Measurements from ENCODE around the gene LRRC37B.
"Not testable (repeated sequence)": the region's sequence is repeated elsewhere in the genome, so short reads cannot be mapped to it uniquely, and the experiment has no call there.

Gene LRRC37B

DNA sequence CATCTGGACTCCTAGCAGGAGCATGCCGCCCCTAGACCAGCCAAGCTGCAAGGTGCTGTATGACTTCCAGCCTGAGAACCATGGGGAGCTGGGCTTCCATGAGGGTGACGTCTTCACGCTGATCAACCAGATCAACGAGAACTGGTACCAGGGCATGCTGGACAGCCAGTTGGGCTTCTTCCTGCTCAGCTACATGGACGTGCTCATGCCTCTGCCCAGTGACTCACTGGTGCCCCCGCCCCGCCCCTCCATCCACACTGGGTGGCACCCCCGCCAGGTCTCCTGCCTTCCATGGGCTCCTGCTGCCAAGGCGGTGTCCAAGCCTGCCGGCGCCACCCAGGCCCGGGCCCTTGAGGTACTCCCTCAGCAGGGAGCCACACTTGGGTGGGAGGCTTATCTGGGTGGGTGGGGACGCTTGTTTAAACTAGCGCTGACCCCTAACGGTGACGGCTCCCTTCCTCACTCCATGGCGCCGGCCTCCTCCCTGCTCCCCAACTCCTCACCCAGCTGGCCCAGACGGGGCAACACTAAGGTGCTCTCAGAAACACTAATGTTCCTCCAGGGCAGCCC is 34.2 kb downstream of the LRRC37B start:
- in situ Hi-C loops (cut with MboI; ENCODE audit: low sequenced_read_pairs), result not testable (repeated sequence)

DNA sequence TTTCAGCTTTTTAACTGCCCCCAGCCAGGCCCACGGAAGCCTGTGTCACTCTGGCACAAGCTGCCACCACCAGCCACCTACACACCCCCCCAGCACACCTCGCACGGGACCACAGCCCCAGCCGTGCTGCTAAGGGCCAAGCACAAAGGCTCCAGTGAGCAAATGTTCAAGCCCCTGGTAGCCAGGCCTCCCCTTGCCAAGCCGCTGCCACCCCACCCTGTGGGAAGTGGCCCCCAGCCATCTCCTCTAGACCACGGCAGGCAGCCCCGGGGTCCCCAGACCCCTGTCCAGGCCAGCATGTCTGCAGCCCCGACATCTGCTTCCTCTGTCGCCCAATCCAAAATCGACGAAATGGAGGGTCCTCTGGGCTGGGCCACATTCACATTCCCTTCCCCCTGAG is 35.1 kb downstream of the LRRC37B start:
- in situ Hi-C loops (cut with MboI; ENCODE audit: low sequenced_read_pairs), result not testable (repeated sequence)

DNA sequence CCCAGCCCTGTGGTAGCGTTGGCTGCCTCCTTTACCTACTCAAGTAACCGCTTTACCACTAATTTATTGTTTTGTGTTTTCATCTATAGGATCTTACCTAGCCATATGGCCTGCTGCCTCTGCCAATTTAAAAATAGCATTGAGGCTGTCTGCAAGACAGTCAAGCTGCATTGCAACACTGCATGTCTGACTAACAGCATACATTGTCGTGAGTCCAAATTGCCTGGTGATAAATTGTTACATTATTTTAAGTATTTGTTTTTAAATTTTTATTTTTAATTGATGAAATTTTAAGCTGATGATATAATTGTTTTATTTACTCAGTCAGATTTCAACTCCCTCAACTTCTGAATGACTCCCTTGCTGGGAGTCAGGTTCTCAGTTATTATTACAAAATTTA is 38.4 kb downstream of the LRRC37B start:
- in situ Hi-C loops (cut with MboI; ENCODE audit: low sequenced_read_pairs), result not testable (repeated sequence)

GRCh38 chr17:32047663-32048062 is 40.5 kb downstream of the LRRC37B start:
- in situ Hi-C loops (cut with MboI; ENCODE audit: low sequenced_read_pairs), result not testable (repeated sequence)

DNA sequence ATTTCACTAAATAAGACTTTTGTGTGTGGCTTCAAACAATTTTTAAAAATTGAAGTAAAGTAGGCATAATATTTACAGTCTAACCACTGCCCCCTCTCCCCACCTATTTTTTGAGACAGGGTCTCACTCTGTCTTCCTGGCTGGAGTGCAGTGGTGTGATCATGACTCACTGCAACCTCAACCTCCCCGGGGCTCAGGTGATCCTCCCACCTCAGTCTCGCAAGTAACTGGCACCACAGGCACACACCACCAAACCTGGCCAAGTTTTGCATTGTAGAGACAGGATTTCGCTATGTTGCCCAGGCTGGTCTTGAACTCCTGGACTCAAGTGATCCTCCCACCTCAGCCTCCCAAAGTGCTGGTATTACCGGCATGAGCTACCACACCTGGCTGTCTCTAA is 47.8 kb downstream of the LRRC37B start:
- in situ Hi-C loops (cut with MboI; ENCODE audit: low sequenced_read_pairs), result not testable (repeated sequence)

DNA sequence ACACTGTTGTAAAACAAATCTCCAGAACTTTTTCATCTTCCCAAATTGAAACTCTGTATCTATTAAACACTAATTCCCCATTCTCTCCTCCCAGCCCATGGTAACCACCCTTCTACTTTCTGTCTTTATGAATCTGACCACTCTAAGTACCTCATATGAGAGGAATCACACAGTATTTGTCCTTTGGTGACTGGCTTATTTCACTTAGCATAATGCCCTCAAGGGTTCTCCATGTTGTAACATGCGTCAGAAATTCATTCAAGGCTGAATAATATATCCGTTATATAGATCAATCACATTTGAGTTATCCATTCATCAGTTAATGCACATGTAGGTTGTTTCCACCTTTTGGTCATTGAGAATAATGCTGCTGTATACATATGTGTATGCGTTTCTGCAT is 48.2 kb downstream of the LRRC37B start:
- in situ Hi-C loops (cut with MboI; ENCODE audit: low sequenced_read_pairs), result not testable (repeated sequence)

DNA sequence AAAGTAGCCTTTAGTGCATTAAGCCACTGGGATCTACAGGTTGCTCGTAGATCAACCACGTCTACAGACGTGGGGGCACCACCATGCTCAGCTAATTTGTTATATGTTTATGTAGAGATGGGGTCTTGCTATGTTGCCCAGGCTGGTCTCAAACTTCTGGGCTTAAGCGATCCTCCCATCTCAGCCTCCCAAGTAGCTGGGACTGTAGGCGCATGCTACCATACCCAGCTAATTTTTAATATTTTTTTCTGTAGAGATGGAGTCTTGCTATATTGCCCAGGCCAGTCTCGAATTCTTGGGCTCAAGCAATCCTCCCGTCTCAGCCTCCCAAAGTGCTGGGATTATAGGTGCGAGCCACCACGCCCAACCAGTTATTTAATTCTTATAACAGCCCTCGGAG is 49.3 kb downstream of the LRRC37B start:
- in situ Hi-C loops (cut with MboI; ENCODE audit: low sequenced_read_pairs), result not testable (repeated sequence)

GRCh38 chr17:32057460-32058105 is 50.4 kb downstream of the LRRC37B start:
- in situ Hi-C loops (cut with MboI; ENCODE audit: low sequenced_read_pairs), result not testable (repeated sequence)

- in situ Hi-C loops (cut with MboI; ENCODE audit: low sequenced_read_pairs), result not testable (repeated sequence)
These were observed 53.5 kb downstream of the LRRC37B start for GRCh38 chr17:32060695-32061094.

DNA sequence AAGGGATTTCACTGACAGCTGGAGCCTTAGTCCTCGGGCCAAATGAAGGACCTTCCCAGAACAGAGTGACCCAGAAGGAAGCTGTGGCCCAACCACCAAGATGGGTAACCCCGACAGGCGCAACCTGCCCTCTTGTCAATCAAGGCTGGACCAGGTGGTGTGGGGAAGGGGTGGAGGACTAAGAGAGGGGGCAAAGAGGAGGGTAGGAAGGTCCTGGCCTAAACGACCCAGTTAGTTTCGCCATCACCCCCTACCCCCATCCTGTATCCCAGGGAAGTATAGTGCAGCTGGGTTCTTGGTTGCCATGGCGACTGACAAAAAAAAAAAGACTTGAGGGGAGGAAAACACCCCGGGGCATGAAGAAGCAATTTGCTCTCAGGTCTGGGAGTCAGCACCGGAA is 54.7 kb downstream of the LRRC37B start:
- in situ Hi-C loops (cut with MboI; ENCODE audit: low sequenced_read_pairs), result not testable (repeated sequence)

GRCh38 chr17:32064091-32064490 is 56.9 kb downstream of the LRRC37B start:
- in situ Hi-C loops (cut with MboI; ENCODE audit: low sequenced_read_pairs), result not testable (repeated sequence)

DNA sequence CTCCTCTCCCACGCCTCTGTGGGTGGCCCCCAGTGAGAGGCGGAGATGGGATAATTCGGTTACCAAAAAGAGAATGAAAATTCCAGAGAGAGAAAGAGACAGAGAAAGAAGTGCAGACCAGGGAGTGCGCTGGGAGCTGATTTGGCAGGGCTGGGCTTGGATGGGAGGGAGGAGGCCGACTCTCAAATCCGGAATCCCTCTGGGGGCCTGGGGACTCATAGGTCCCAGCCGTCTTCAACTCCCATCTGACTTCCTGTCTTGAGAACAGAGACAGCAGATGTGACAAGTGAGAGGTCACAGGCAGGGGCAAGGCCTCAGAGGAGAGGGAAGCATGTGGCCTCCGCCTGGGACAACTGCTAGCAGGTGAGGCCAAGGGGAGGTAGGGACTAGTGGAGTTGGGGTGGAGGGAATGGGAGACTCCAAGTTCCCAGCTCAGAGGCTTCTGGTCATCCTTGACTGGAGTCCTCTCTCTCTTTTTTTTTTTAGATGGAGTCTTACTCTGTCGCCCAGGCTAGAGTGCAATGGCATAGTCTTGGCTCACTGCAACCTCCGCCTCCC is 59.0 kb downstream of the LRRC37B start:
- in situ Hi-C loops (cut with MboI; ENCODE audit: low sequenced_read_pairs), result not testable (repeated sequence)

DNA sequence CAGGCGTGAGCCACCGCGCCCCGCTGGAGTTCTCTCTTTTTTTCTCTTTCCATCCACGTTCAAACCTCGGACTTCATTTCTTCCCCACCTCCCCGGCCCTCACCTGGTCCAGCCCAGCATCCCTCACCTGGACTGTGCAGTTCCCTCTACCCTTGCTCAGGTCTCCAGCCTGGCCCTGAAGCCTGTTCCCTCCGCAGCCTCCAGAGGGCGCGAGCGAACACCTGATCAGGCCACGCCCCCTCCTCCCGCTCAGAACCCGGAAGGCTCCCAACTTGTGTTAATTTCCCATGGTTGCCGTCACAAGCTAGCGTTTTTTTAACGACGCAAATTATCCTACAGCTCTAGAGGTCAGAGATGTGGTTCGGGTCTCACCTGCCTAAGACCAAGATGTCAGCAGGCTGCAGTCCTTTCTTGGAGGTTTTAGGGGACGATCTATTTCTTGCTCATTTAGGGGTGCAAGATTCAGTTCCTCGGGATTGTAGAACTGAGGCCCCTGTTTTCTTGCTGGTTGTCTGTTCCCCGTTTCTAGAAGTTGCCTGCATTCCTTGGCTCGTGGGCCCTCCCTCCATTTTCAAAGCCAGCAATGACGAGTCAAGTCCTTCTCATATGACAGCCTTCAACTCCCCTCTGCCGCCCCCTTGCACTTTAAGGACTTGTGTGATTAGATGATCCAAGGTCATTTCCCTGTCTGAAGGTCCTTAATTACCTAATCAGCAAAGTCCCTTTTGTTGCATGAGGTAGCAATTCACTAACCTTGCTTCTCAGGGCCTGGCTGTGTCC is 59.9 kb downstream of the LRRC37B start:
- in situ Hi-C loops (cut with MboI; ENCODE audit: low sequenced_read_pairs), result not testable (repeated sequence)

DNA sequence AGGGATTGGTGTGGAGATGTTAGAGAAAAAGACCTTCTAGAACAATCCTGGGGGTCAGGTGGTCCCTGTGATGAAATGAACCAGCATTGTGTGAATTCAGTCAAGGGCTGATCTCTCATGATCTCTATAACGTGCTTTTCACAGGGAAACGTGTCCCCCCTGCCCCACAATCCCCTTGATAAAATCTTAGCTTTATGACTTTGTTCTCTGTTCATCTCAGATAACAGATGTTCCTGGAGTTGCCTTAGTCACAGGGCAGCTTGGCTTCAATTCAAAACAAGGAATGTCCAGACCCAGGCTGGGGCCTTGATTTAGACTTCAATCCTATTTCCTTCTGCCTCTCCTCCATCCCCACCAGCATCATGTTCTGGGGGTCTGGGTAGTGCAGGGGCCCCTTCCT is 61.9 kb downstream of the LRRC37B start:
- in situ Hi-C loops (cut with MboI; ENCODE audit: low sequenced_read_pairs), result not testable (repeated sequence)

GRCh38 chr17:32071961-32072360 is 64.8 kb downstream of the LRRC37B start:
- in situ Hi-C loops (cut with MboI; ENCODE audit: low sequenced_read_pairs), result not testable (repeated sequence)

GRCh38 chr17:32073131-32073530 is 65.9 kb downstream of the LRRC37B start:
- in situ Hi-C loops (cut with MboI; ENCODE audit: low sequenced_read_pairs), result not testable (repeated sequence)

- in situ Hi-C loops (cut with MboI; ENCODE audit: low sequenced_read_pairs), result not testable (repeated sequence)
These were observed 72.6 kb downstream of the LRRC37B start for GRCh38 chr17:32079753-32080152.

- in situ Hi-C loops (cut with MboI; ENCODE audit: low sequenced_read_pairs), result not testable (repeated sequence)
These were observed 76.4 kb downstream of the LRRC37B start for GRCh38 chr17:32083550-32083979.

- in situ Hi-C loops (cut with MboI; ENCODE audit: low sequenced_read_pairs), result not testable (repeated sequence)
These were observed 77.1 kb downstream of the LRRC37B start for GRCh38 chr17:32084003-32084941.

Data from hTERT RPE-1 (cell line).